GM23338 (cell line): Measurements from ENCODE around the gene MYOD1.

Experiments
- CREB1 ChIP-seq: fragments of 250-450 bp; sonication (Bioruptor Pico); IDR thresholded peaks from 2 replicates; pipeline ENCODE4 v1.5.0; 2020; ENCODE audit warnings: low read depth, mild to moderate bottlenecking, moderate library complexity
- EZH2 ChIP-seq: fragments of 200-600 bp; sonication (generic); IDR thresholded peaks from one replicate; pipeline ENCODE4 v1.8.0; 2017; ENCODE audit warnings: antibody characterized with exemption, mild to moderate bottlenecking, low read depth; ENCODE audit not compliant: unreplicated experiment
- EZH2phosphoT487 ChIP-seq: fragments of 200-600 bp; sonication (generic); IDR thresholded peaks from one replicate; pipeline ENCODE4 v1.8.1; 2018; ENCODE audit warnings: antibody characterized with exemption; ENCODE audit not compliant: unreplicated experiment
- JUNB ChIP-seq: IDR thresholded peaks from one replicate; pipeline ENCODE4 v1.6.1; 2016; ENCODE audit warnings: antibody characterized with exemption; ENCODE audit not compliant: unreplicated experiment
- POLR2AphosphoS5 ChIP-seq: IDR thresholded peaks from 2 replicates; pipeline ENCODE4 v1.6.1; 2016; ENCODE audit warnings: antibody characterized with exemption, low read depth
- REST ChIP-seq: IDR thresholded peaks from one replicate; pipeline ENCODE4 v1.6.1; 2018; ENCODE audit warnings: antibody characterized with exemption; ENCODE audit not compliant: unreplicated experiment
- ZNF114 ChIP-seq: fragments of 250-450 bp; sonication (Bioruptor Pico); IDR thresholded peaks from 2 replicates; pipeline ENCODE4 v1.5.0; 2020; ENCODE audit warnings: mild to moderate bottlenecking, moderate library complexity
- ZNF331 ChIP-seq: fragments of 250-450 bp; sonication (Bioruptor Pico); IDR thresholded peaks from 2 replicates; pipeline ENCODE4 v1.5.0; 2020; ENCODE audit warnings: low read depth, mild to moderate bottlenecking, moderate library complexity
- TF ChIP-seq, protein P1 (sequence below), 2 experiments: fragments of 200-600 bp in 1 of 2; sonication (generic) in 1 of 2; conservative IDR thresholded peaks; 2 replicates each; pipeline versions ENCODE4 v1.5.1 to v1.6.1; 2016 to 2017; ENCODE audit warnings: antibody characterized with exemption in 2 of 2, low read depth in 2 of 2, mild to moderate bottlenecking in 2 of 2, moderate library complexity in 1 of 2

GRCh38 chr11:17764446-17765218 lies 45.3 kb downstream of the MYOD1 start:
- TF ChIP-seq, protein P1, sequence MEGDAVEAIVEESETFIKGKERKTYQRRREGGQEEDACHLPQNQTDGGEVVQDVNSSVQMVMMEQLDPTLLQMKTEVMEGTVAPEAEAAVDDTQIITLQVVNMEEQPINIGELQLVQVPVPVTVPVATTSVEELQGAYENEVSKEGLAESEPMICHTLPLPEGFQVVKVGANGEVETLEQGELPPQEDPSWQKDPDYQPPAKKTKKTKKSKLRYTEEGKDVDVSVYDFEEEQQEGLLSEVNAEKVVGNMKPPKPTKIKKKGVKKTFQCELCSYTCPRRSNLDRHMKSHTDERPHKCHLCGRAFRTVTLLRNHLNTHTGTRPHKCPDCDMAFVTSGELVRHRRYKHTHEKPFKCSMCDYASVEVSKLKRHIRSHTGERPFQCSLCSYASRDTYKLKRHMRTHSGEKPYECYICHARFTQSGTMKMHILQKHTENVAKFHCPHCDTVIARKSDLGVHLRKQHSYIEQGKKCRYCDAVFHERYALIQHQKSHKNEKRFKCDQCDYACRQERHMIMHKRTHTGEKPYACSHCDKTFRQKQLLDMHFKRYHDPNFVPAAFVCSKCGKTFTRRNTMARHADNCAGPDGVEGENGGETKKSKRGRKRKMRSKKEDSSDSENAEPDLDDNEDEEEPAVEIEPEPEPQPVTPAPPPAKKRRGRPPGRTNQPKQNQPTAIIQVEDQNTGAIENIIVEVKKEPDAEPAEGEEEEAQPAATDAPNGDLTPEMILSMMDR (conservative IDR thresholded peaks at IDR 0.05; ENCODE audit: low read depth in 2 of 2), result no peak
- TF ChIP-seq EZH2phosphoT487 (no peak), EZH2 (no peak), CREB1 (CRISPR knock-in tag) (no peak), REST (no peak), POLR2AphosphoS5 (no peak), ZNF114 (CRISPR knock-in tag) (no peak), ZNF331 (no peak), JUNB (no peak)
